Keratinocyte (primary cell): ENCODE results near the gene GDF2.

Experiments used
- CTCF ChIP-seq, 3 experiments: IDR thresholded peaks in 1 of 3; conservative IDR thresholded peaks in 1 of 3; optimal IDR thresholded peaks in 1 of 3; 2 replicates in 2 of 3; 3 replicates in 1 of 3; pipeline versions ENCODE3 to v1.5.1; 2011; ENCODE audit warnings: low read length in 3 of 3, mild to moderate bottlenecking in 3 of 3, moderate library complexity in 2 of 3, control low read depth in 1 of 3, inconsistent platforms in 1 of 3; ENCODE audit not compliant: insufficient read depth in 2 of 3; ENCODE audit errors: extremely low read depth in 1 of 3
- EZH2 ChIP-seq: IDR thresholded peaks from one replicate; pipeline ENCODE4 v1.6.1; 2012; ENCODE audit warnings: inconsistent platforms, mild to moderate bottlenecking, low read length, moderate library complexity

GRCh38 chr10:47307381-47307780, 14.9 kb upstream of the GDF2 start:
- TF ChIP-seq CTCF (optimal IDR thresholded peaks at IDR 0.05 in 1 of 3, IDR thresholded peaks at IDR 0.05 in 1 of 3, conservative IDR thresholded peaks at IDR 0.05 in 1 of 3; ENCODE audit: extremely low read depth in 1 of 3, insufficient read depth in 2 of 3, low read length in 3 of 3) (no peak), EZH2 (no peak)
